HK-2 (cell line): ENCODE measurements around the gene KRAS.
A peak's percentile ranks its signal among the peaks of the same experiment; 100 is the strongest.

Experiments
- DNase-seq: peaks from one replicate; pipeline ENCODE4 v3.0.0-alpha.2; 2018; ENCODE audit not compliant: unreplicated experiment

KRAS gene

GRCh38 chr12:25256005-25256404 lies 5.3 kb upstream of the KRAS start:
- no peak for DNase-seq

GRCh38 chr12:25254271-25254880 lies 3.6 kb upstream of the KRAS start:
- no peak for DNase-seq

GRCh38 chr12:25253371-25254068 lies 2.8 kb upstream of the KRAS start:
- no peak for DNase-seq

GRCh38 chr12:25252946-25253345 lies 2.2 kb upstream of the KRAS start:
- no peak for DNase-seq

- DNase-seq = no peak
Observed at GRCh38 chr12:25251769-25252168, 1.0 kb upstream of the KRAS start.

GRCh38 chr12:25249931-25250738 lies 594 bp downstream of the KRAS start:
- DNase-seq = peak; percentile 54

- no peak for DNase-seq
Observed at GRCh38 chr12:25248732-25249131, 2.0 kb downstream of the KRAS start.

- DNase-seq = no peak
Observed at GRCh38 chr12:25248137-25248536, 2.6 kb downstream of the KRAS start.

GRCh38 chr12:25245491-25245890 lies 5.2 kb downstream of the KRAS start:
- no peak for DNase-seq

GRCh38 chr12:25243680-25243990 lies 7.1 kb downstream of the KRAS start:
- no peak for DNase-seq

GRCh38 chr12:25242981-25243679 lies 7.6 kb downstream of the KRAS start:
- DNase-seq = no peak

GRCh38 chr12:25241167-25242020 lies 9.3 kb downstream of the KRAS start:
- no peak for DNase-seq

- DNase-seq = no peak
Observed at GRCh38 chr12:25236626-25237025, 14.1 kb downstream of the KRAS start.

GRCh38 chr12:25236190-25236589 lies 14.5 kb downstream of the KRAS start:
- DNase-seq = no peak

- no peak for DNase-seq
Observed at GRCh38 chr12:25213338-25213737, 37.4 kb downstream of the KRAS start.

- no peak for DNase-seq
Observed at GRCh38 chr12:25208554-25208953, 42.2 kb downstream of the KRAS start.

- no peak for DNase-seq
Observed at GRCh38 chr12:25207846-25208245, 42.9 kb downstream of the KRAS start.

- no peak for DNase-seq
Observed at GRCh38 chr12:25207411-25207810, 43.3 kb downstream of the KRAS start.

- no peak for DNase-seq
Observed at GRCh38 chr12:25202137-25202536, 48.6 kb downstream of the KRAS start.

- no peak for DNase-seq
Observed at GRCh38 chr12:25200703-25201102, 50.0 kb downstream of the KRAS start.

- DNase-seq = no peak
Observed at GRCh38 chr12:25197608-25198007, 53.1 kb downstream of the KRAS start.
